Stomach smooth muscle (tissue), 2 donors: ENCODE data around the gene PPFIA1.
"Not testable (repeated sequence)": the region's sequence is repeated elsewhere in the genome, so short reads cannot be mapped to it uniquely, and the experiment has no call there.

ENCODE experiments used
- H3K27ac ChIP-seq: one replicate; pipeline ENCODE4 v1.7.0; 2013; ENCODE audit warnings: mild to moderate bottlenecking, low read length, inconsistent platforms
- H3K27me3 ChIP-seq, 2 donors: one replicate each; pipeline ENCODE4 v1.7.0; 2013; ENCODE audit warnings: low read length in 2 of 2; ENCODE audit not compliant: insufficient read depth in 2 of 2, control insufficient read depth in 1 of 2
- H3K36me3 ChIP-seq, 2 donors: one replicate each; pipeline ENCODE4 v1.7.0; 2013; ENCODE audit warnings: low read length in 2 of 2; ENCODE audit not compliant: control insufficient read depth in 2 of 2, insufficient read depth in 2 of 2
- H3K4me1 ChIP-seq: one replicate; pipeline ENCODE4 v1.7.0; 2013; ENCODE audit warnings: low read length; ENCODE audit not compliant: control insufficient read depth, insufficient read depth
- H3K4me3 ChIP-seq, 2 donors: one replicate each; pipeline ENCODE4 v1.7.0; 2013; ENCODE audit warnings: low read length in 2 of 2
- H3K9ac ChIP-seq, 2 donors: one replicate each; pipeline ENCODE4 v1.7.0; 2013; ENCODE audit warnings: low read length in 2 of 2, mild to moderate bottlenecking in 1 of 2
- H3K9me3 ChIP-seq, 2 donors: one replicate each; pipeline ENCODE4 v1.7.0; 2013; ENCODE audit warnings: low read length in 2 of 2; ENCODE audit not compliant: control insufficient read depth in 2 of 2
- donor health status: healthy.
- donor health status: Pancreatic carcinoma.

The PPFIA1 gene

GRCh38 chr11:70271649-70271953 is 1.1 kb downstream of the PPFIA1 start:
- H3K4me1 ChIP-seq = peaks cover 15% of the 10 kb centered on the region
- H3K27ac ChIP-seq = no peak overlapping the region
- peak overlapping the region; percentile 80 to 84 for H3K9ac ChIP-seq

GRCh38 chr11:70272009-70272408 is 1.5 kb downstream of the PPFIA1 start:
- Histone ChIP-seq H3K4me3 (peak overlapping the region in 1 of 2 donors; percentile 35), H3K9ac (peak overlapping the region; percentile 45 to 55), H3K9me3 (no peaks in the 10 kb centered on the region), H3K4me1 (peaks cover 15% of the 10 kb centered on the region), H3K36me3 (peaks cover 7 to 13% of the 10 kb centered on the region in 2 donors), H3K27ac (no peak overlapping the region), H3K27me3 (peaks cover 0 to 3% of the 10 kb centered on the region in 2 donors)

More at GRCh38 chr11:70271649-70271953, 1.1 kb downstream of the PPFIA1 start:
- Histone ChIP-seq H3K36me3 (peaks cover 7 to 13% of the 10 kb centered on the region in 2 donors), H3K27me3 (peaks cover 0 to 3% of the 10 kb centered on the region in 2 donors), H3K9me3 (no peaks in the 10 kb centered on the region), H3K4me3 (peak overlapping the region; percentile 77 to 85)

- Histone ChIP-seq H3K36me3 (peaks cover 13 to 15% of the 10 kb centered on the region in 2 donors), H3K9me3 (no peaks in the 10 kb centered on the region), H3K4me3 (no peak overlapping the region), H3K9ac (no peak overlapping the region), H3K4me1 (no peaks in the 10 kb centered on the region), H3K27ac (no peak overlapping the region), H3K27me3 (no peaks in the 10 kb centered on the region)
Observed at GRCh38 chr11:70278994-70279393, 8.5 kb downstream of the PPFIA1 start.

DNA sequence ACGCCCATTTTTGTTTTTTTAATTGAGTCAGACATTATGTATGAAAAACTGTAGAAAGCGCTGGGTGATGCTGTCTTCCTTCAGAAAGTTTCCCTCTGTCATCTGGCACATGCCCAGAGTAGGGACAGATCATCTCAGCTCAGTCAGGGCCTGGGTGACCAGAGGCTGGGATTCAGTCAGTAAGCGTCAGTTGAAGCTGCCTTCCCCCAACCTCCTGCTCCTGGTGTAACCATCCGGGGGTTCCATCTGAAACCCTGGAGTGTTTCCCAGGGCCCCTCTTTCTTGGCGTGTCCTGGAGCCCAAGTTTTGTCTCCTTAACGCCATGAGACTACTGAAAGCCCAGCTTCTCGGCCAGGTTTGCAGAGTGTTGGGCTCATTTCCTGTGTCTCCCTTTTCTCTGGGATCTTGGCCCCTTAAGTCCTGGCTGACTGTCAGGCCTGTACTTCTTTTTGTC is 10.7 kb downstream of the PPFIA1 start:
- Histone ChIP-seq H3K27me3 (no peaks in the 10 kb centered on the region), H3K36me3 (peaks cover 8 to 17% of the 10 kb centered on the region in 2 donors), H3K4me1 (no peaks in the 10 kb centered on the region), H3K9me3 (no peaks in the 10 kb centered on the region), H3K27ac (no peak overlapping the region), H3K9ac (no peak overlapping the region), H3K4me3 (no peak overlapping the region)

GRCh38 chr11:70282012-70282411 is 11.5 kb downstream of the PPFIA1 start:
- Histone ChIP-seq H3K9me3 (no peaks in the 10 kb centered on the region), H3K36me3 (peaks cover 10 to 18% of the 10 kb centered on the region in 2 donors), H3K27me3 (no peaks in the 10 kb centered on the region), H3K27ac (no peak overlapping the region), H3K9ac (no peak overlapping the region), H3K4me1 (no peaks in the 10 kb centered on the region), H3K4me3 (no peak overlapping the region)

GRCh38 chr11:70288721-70289120 is 18.2 kb downstream of the PPFIA1 start:
- no peak overlapping the region for H3K4me3 ChIP-seq
- H3K27me3 ChIP-seq = no peaks in the 10 kb centered on the region
- H3K9me3 ChIP-seq = no peaks in the 10 kb centered on the region
- peaks cover 3 to 19% of the 10 kb centered on the region in 2 donors for H3K36me3 ChIP-seq
- H3K9ac ChIP-seq = no peak overlapping the region
- H3K4me1 ChIP-seq = no peaks in the 10 kb centered on the region
- H3K27ac ChIP-seq = no peak overlapping the region

- peaks cover 3 to 17% of the 10 kb centered on the region in 2 donors for H3K36me3 ChIP-seq
Observed at GRCh38 chr11:70289582-70289981, 19.1 kb downstream of the PPFIA1 start.

DNA sequence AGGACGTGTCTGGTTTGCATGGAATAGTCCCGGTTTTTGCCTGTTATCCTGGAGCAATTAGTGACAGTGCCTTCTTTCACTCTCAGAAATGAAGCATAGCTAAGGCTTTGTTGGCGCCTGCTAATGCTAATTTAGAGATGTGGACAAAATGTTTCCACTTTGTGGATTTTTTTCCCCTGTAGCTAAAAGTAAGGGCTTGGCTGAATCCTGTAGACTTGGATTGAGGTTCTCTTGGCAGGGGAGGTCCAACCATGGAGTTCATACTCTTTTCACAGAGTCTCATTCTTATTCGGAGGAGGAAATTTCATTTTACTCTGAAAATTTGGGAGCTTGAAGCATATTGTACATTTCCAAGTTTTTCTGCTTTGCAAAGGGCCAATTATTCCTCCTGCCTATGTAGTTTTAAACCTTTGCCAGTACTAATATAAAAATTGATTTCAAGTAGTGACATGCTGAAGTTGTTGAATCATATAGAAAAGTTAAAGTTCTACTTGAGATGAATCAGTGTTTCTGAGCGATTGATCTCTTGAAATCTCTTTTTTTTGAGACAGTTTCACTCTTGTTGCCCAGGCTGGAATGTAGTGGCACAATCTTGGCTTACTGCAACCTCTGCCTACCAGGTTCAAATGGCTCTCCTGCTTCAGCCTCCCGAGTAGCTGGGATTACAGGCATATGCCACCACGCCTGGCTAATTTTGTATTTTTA is 20.0 kb downstream of the PPFIA1 start:
- peaks cover 3 to 14% of the 10 kb centered on the region in 2 donors for H3K36me3 ChIP-seq
- H3K4me3 ChIP-seq = no peak overlapping the region

More at GRCh38 chr11:70289582-70289981, 19.1 kb downstream of the PPFIA1 start:
- Histone ChIP-seq H3K4me1 (no peaks in the 10 kb centered on the region), H3K4me3 (no peak overlapping the region), H3K27ac (no peak overlapping the region), H3K27me3 (no peaks in the 10 kb centered on the region), H3K9ac (no peak overlapping the region), H3K9me3 (no peaks in the 10 kb centered on the region)

DNA sequence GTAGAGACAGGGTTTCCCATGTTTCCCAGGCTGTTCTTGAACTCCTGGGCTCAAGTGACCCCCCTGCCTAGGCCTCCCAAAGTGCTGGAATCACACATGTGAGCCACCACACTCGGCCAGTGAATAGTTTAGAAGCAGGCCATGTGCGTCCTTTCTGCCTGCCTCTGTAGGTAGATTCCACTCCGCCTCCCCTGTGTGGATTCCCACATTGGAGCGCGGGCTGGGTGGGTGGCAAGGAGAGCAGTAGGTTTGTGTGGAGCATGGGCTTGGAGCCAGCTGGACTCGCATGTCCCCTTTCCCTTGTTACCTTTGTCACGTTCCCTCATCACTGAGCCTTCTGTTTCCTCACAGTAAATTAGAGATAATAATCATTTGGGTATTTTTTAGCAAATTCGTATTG is 21.7 kb downstream of the PPFIA1 start:
- no peak overlapping the region for H3K4me3 ChIP-seq
- H3K9ac ChIP-seq = no peak overlapping the region
- no peaks in the 10 kb centered on the region for H3K4me1 ChIP-seq
- peaks cover 0 to 6% of the 10 kb centered on the region in 2 donors for H3K36me3 ChIP-seq
- no peak overlapping the region for H3K27ac ChIP-seq
- no peaks in the 10 kb centered on the region for H3K27me3 ChIP-seq
- no peaks in the 10 kb centered on the region for H3K9me3 ChIP-seq

More for the DNA sequence above, 20.0 kb downstream of the PPFIA1 start:
- Histone ChIP-seq H3K27me3 (no peaks in the 10 kb centered on the region), H3K9ac (no peak overlapping the region), H3K4me1 (no peaks in the 10 kb centered on the region), H3K27ac (no peak overlapping the region), H3K9me3 (no peaks in the 10 kb centered on the region)

DNA sequence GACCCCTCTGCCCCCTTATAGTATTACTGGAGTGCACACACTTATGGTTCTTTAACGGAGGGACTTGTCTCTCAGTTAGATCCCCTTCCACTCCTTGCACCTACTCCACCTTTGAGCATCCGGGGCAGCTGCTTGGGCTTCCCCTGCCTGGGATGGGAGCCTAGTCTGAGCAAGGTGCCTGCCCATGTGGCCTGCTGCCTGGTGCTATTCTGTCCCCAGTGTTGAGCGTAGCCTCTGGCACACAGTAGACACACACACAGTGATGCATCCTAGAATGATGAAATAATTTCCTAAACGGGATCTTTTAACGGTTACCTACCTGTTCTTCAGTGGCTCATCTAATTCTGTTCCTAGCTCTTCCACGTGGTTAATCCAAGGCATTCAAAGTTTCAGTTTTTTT is 22.4 kb downstream of the PPFIA1 start:
- Histone ChIP-seq H3K27me3 (no peaks in the 10 kb centered on the region), H3K4me1 (no peaks in the 10 kb centered on the region), H3K27ac (no peak overlapping the region), H3K9ac (no peak overlapping the region), H3K9me3 (no peaks in the 10 kb centered on the region), H3K36me3 (peaks cover 0 to 6% of the 10 kb centered on the region in 2 donors), H3K4me3 (no peak overlapping the region)

DNA sequence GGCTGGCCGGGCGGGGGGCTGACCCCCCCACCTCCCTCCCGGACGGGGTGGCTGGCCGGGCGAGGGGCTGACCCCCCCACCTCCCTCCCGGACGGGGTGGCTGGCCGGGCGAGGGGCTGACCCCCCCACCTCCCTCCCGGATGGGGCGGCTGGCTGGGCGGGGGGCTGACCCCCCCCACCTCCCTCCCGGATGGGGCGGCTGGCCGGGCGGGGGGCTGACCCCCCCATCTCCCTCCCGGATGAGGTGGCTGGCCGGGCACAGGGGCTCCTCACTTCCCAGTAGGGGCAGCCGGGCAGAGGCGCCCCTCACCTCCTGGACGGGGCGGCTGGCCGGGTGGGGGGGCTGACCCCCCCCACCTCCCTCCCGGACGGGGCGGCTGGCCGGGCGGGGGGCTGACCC is 24.7 kb downstream of the PPFIA1 start:
- H3K4me1 ChIP-seq, H3K9ac ChIP-seq, H3K27me3 ChIP-seq, H3K4me3 ChIP-seq, H3K27ac ChIP-seq, H3K36me3 ChIP-seq, H3K9me3 ChIP-seq: not testable (repeated sequence)
